ENCODE data around the gene ACE.

Gene ACE

GRCh38 chr17:63534816-63535455 is 58.1 kb downstream of the ACE start:
- DNase-seq (ENCODE audit: low read depth in 1 of 2, low spot score in 1 of 2): no peak

- no peak for DNase-seq (ENCODE audit: low read depth in 1 of 2, low spot score in 1 of 2)
Observed at GRCh38 chr17:63535640-63536039, 58.8 kb downstream of the ACE start.

GRCh38 chr17:63537001-63537400 is 60.1 kb downstream of the ACE start:
- DNase-seq (ENCODE audit: low read depth in 1 of 2, low spot score in 1 of 2): no peak

- DNase-seq (ENCODE audit: low read depth in 1 of 2, low spot score in 1 of 2): no peak
Observed at GRCh38 chr17:63537991-63538692, 61.3 kb downstream of the ACE start.

- no peak for DNase-seq (ENCODE audit: low read depth in 1 of 2, low spot score in 1 of 2)
Observed at GRCh38 chr17:63538693-63539595, 62.1 kb downstream of the ACE start.

- DNase-seq (ENCODE audit: low read depth in 1 of 2, low spot score in 1 of 2): no peak
Observed at GRCh38 chr17:63540590-63540989, 63.7 kb downstream of the ACE start.

- DNase-seq (ENCODE audit: low read depth in 1 of 2, low spot score in 1 of 2): no peak
Observed at GRCh38 chr17:63542218-63542545, 65.3 kb downstream of the ACE start.

GRCh38 chr17:63542942-63543821 is 66.3 kb downstream of the ACE start:
- no peak for DNase-seq (ENCODE audit: low read depth in 1 of 2, low spot score in 1 of 2)

- DNase-seq (ENCODE audit: low read depth in 1 of 2, low spot score in 1 of 2): no peak
Observed at GRCh38 chr17:63543822-63544420, 67.1 kb downstream of the ACE start.

- DNase-seq (ENCODE audit: low read depth in 1 of 2, low spot score in 1 of 2): no peak
Observed at GRCh38 chr17:63544467-63545301, 67.8 kb downstream of the ACE start.

GRCh38 chr17:63546308-63547082 is 69.6 kb downstream of the ACE start:
- DNase-seq (ENCODE audit: low read depth in 1 of 2, low spot score in 1 of 2): no peak

GRCh38 chr17:63547083-63547523 is 70.2 kb downstream of the ACE start:
- DNase-seq (ENCODE audit: low read depth in 1 of 2, low spot score in 1 of 2): no peak

Measured in stimulated activated CD4-positive, alpha-beta T cell treated with anti-CD3 and anti-CD28 coated beads, Interleukin-15, amount 100 ng/mL, for 1 hour (primary cell).